HepG2 (cell line): Measurements from ENCODE around the gene SLC44A4. TPM values are rescaled to one million over a fixed set of nuclear protein-coding genes. Genes with fewer than 3 reads are reported as not detected.
A peak's percentile ranks its signal among the peaks of the same experiment; 100 is the strongest.

Experiments
- ATAC-seq: fragments of 200-7000 bp; cut with Tn5 transposase; 3 replicates; pipeline ENCODE4 v1.9.1; 2020; ENCODE audit warnings: mild to moderate bottlenecking, moderate library complexity
- BruUV-seq: library from RNA; stranded (reverse); fragments of 400-500 nt; replicated peaks from 2 replicates; lab custom pipeline; 2021; lab: Mats Ljungman, UMichigan
- CTCF ChIA-PET: fragments of 300-600 bp; formaldehyde crosslinking; extraction: SDS; loops from one replicate; lab custom pipeline; 2021; ENCODE audit warnings: low total read pairs, inconsistent platforms, low intra/inter-chr PET ratio; lab: Yijun Ruan, JAX
- POLR2A ChIA-PET: fragments of 350-600 bp; sonication (Branson Sonifier 250); formaldehyde crosslinking; loops from one replicate; lab custom pipeline; 2020; ENCODE audit warnings: antibody characterized with exemption, inconsistent platforms; lab: Yijun Ruan, JAX
- DNase-seq: peaks from one replicate; pipeline ENCODE4 v3.0.0-alpha.2; 2015; ENCODE audit warnings: low spot score
- FAIRE-seq: peaks from 3 replicates; lab custom pipeline; 2011; peaks lifted over from hg19 to GRCh38; lab: Jason Lieb, UNC
- H2AFZ ChIP-seq: one replicate; pipeline ENCODE4 v1.6.1; 2011; ENCODE audit warnings: low read length, inconsistent platforms
- H3K27ac ChIP-seq: fragments of 300-600 bp; 3 replicates; pipeline ENCODE4 v1.8.0; 2011; ENCODE audit warnings: mixed run types, mild to moderate bottlenecking, mixed read lengths, low read length, inconsistent platforms; ENCODE audit not compliant: insufficient read depth; ENCODE audit errors: extremely low read length
- H3K27me3 ChIP-seq, 2 experiments: fragments of 200-600 bp in 1 of 2; 2 replicates in 1 of 2; 3 replicates in 1 of 2; pipeline versions ENCODE4 v1.6.0 to v1.8.0; 2011; ENCODE audit warnings: low read length in 2 of 2, mild to moderate bottlenecking in 2 of 2, moderate library complexity in 2 of 2, inconsistent platforms in 1 of 2; ENCODE audit not compliant: insufficient read depth in 2 of 2, control insufficient read depth in 1 of 2
- H3K36me3 ChIP-seq, 2 experiments: fragments of 200-600 bp in 1 of 2; replicated peaks in 1 of 2; 2 replicates in 1 of 2; 3 replicates in 1 of 2; pipeline versions ENCODE4 v1.5.1 to v1.8.0; 2011; ENCODE audit warnings: low read length in 2 of 2, inconsistent platforms in 1 of 2; ENCODE audit not compliant: insufficient read depth in 2 of 2, control insufficient read depth in 1 of 2
- H3K4me1 ChIP-seq: 2 replicates; pipeline ENCODE4 v1.5.1; 2012; ENCODE audit warnings: low read length, inconsistent platforms; ENCODE audit not compliant: insufficient read depth
- H3K4me2 ChIP-seq: 2 replicates; pipeline ENCODE4 v1.6.0; 2011; ENCODE audit warnings: low read depth, low read length, inconsistent platforms
- H3K4me3 ChIP-seq, 3 experiments: fragments of 200-600 bp in 1 of 3; sonication (generic), shearing (Covaris generic) in 1 of 3; replicated peaks in 1 of 3; 2 replicates each; pipeline ENCODE4 v1.5.1; 2011 to 2016; ENCODE audit warnings: low read length in 3 of 3, inconsistent platforms in 2 of 3, low read depth in 2 of 3, mild to moderate bottlenecking in 2 of 3, control low read depth in 1 of 3, mixed read lengths in 1 of 3; ENCODE audit not compliant: insufficient read depth in 1 of 3
- H3K79me2 ChIP-seq: one replicate; pipeline ENCODE4 v1.6.1; 2011; ENCODE audit warnings: low read length, inconsistent platforms; ENCODE audit not compliant: insufficient read depth
- H3K9ac ChIP-seq: 2 replicates; pipeline ENCODE4 v1.6.0; 2011; ENCODE audit warnings: mild to moderate bottlenecking, low read depth, low read length, inconsistent platforms; ENCODE audit not compliant: insufficient read depth
- H3K9me3 ChIP-seq: 2 replicates; pipeline ENCODE4 v1.5.1; 2012; ENCODE audit warnings: mild to moderate bottlenecking, low read length
- H4K20me1 ChIP-seq: 2 replicates; pipeline ENCODE4 v1.6.0; 2011; ENCODE audit warnings: inconsistent platforms, mild to moderate bottlenecking, low read length, moderate library complexity; ENCODE audit not compliant: insufficient read depth
- KLF12 ChIP-seq: sonication (generic); formaldehyde crosslinking; IDR thresholded peaks from 2 replicates; pipeline ENCODE4 v1.4.0; 2020; ENCODE audit warnings: missing genetic modification reagents, borderline replicate concordance
- MED13 ChIP-seq: sonication (generic); formaldehyde crosslinking; IDR thresholded peaks from 2 replicates; pipeline ENCODE4 v1.5.0; 2020; ENCODE audit warnings: missing genetic modification reagents
- MTA1 ChIP-seq: sonication (generic); formaldehyde crosslinking; IDR thresholded peaks from 2 replicates; pipeline ENCODE4 v1.4.0; 2020; ENCODE audit warnings: missing genetic modification reagents, mild to moderate bottlenecking, borderline replicate concordance
- MYC ChIP-seq: sonication (generic); formaldehyde crosslinking; IDR thresholded peaks from 2 replicates; pipeline ENCODE4 v1.9.0; 2021; ENCODE audit warnings: missing genetic modification reagents, borderline replicate concordance
- PAX8 ChIP-seq: sonication (generic); formaldehyde crosslinking; IDR thresholded peaks from 2 replicates; pipeline ENCODE4 v1.8.0; 2022; ENCODE audit warnings: mild to moderate bottlenecking, missing genetic modification reagents, borderline replicate concordance
- REST ChIP-seq, 2 experiments: IDR thresholded peaks; 2 replicates each; pipeline ENCODE4 v1.6.1; 2011 to 2012; ENCODE audit warnings: low read length in 2 of 2, borderline replicate concordance in 1 of 2, low read depth in 1 of 2, mild to moderate bottlenecking in 1 of 2, moderate library complexity in 1 of 2
- SP1 ChIP-seq, 2 experiments: fragments of 450-650 bp in 1 of 2; sonication (generic) in 1 of 2; formaldehyde crosslinking in 1 of 2; IDR thresholded peaks; 2 replicates each; pipeline versions ENCODE4 v1.4.0 to v1.6.1; 2016 to 2020; ENCODE audit warnings: missing genetic modification reagents in 1 of 2
- ZNF317 ChIP-seq: sonication (generic); formaldehyde crosslinking; IDR thresholded peaks from 2 replicates; pipeline ENCODE4 v1.5.0; 2020; ENCODE audit warnings: mild to moderate bottlenecking, missing genetic modification reagents
- ZNF550 ChIP-seq: sonication (generic); formaldehyde crosslinking; IDR thresholded peaks from 2 replicates; pipeline ENCODE4 v1.4.0; 2020; ENCODE audit warnings: mild to moderate bottlenecking, missing genetic modification reagents, borderline replicate concordance
- ZNF619 ChIP-seq: sonication (generic); formaldehyde crosslinking; IDR thresholded peaks from 2 replicates; pipeline ENCODE4 v1.4.0; 2020; ENCODE audit warnings: mild to moderate bottlenecking, missing genetic modification reagents
- ZNF646 ChIP-seq: sonication (generic); formaldehyde crosslinking; IDR thresholded peaks from 2 replicates; pipeline ENCODE4 v1.9.0; 2021; ENCODE audit warnings: mild to moderate bottlenecking, missing genetic modification reagents
- ZNF792 ChIP-seq: IDR thresholded peaks from 2 replicates; pipeline ENCODE4 v1.6.1; 2016
- WGBS: methylation state at CpG from one replicate; pipeline ENCODE4 v1.1.6; 2017; ENCODE audit warnings: low lambda C conversion rate; 5-methylcytosine and 5-hydroxymethylcytosine counted together
- in situ Hi-C: cut with HindIII; loops from 2 replicates; pipeline ENCODE4 v1.10.0; 2017; ENCODE audit warnings: low pct_unique_long_range_greater_than_20kb; ENCODE audit not compliant: extremely low pct_ligation_motif_present
- intact Hi-C: fragments of 100-400 bp; cut with micrococcal nuclease; formaldehyde crosslinking; loops from one replicate; pipeline ENCODE4 v1.10.0; 2022; ENCODE audit not compliant: unreplicated experiment
- polyA plus RNA-seq, 8 experiments: library from polyadenylated mRNA; depleted of rRNA in 3 of 8; stranded (reverse) in 7 of 8; unstranded in 1 of 8; fragments of >200 nt; fragmentation: Illumina TruSeq in 4 of 8; extraction: Trizol in 4 of 8; gene quantifications; 2 replicates each; pipeline versions ENCODE4 v1.2.1 to v1.2.3, GENCODE V29; 2011 to 2016; ENCODE audit warnings: low read depth in 4 of 8, missing spikeins in 1 of 8, mixed read lengths in 1 of 8; ENCODE audit not compliant: insufficient read depth in 1 of 8
- total RNA-seq, 5 experiments: library from RNA; depleted of rRNA; stranded (reverse); fragments of >200 nt; fragmentation: Illumina TruSeq; extraction: Trizol; gene quantifications; 2 replicates each; pipeline ENCODE4 v1.2.3, GENCODE V29; 2016; ENCODE audit warnings: low read depth in 1 of 5
- TF ChIP-seq, protein P1 (sequence below): sonication (generic); formaldehyde crosslinking; IDR thresholded peaks from 2 replicates; pipeline ENCODE4 v1.5.1; 2020; ENCODE audit warnings: mild to moderate bottlenecking, missing genetic modification reagents, moderate library complexity

Gene SLC44A4
- total and polyA plus RNA-seq, 2 of the 13 experiments (the other 11 are each of a cell fraction or from before 2014, with no cell fraction given): 3.5 to 5.9 TPM

DNA sequence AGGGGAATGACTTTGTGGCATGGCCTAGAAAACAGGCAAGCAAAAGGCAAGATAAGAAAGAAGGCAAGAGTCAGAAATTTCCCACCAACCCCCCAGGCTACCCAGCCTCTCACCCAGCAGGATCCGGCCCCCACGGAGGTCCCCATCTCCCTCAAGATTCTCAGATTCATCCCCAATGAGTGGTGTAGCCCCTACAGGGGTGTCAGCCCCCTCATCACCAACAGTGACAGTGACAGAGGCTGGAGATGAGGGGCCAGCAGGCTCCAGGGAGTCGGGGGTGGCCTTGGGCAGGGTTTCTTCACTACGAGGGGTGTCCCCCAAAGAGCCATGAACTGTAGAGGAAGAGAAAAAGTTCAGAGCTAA lies 17.7 kb upstream of the SLC44A4 start:
- in situ Hi-C loops (no loop called here), intact Hi-C loops (loop anchor here (2.0 to 5.0 kb wide), 2 partner anchors 32 to 64 kb away; no protein-coding TSS in a partner anchor)
- H4K20me1 ChIP-seq: no peaks in the 10 kb centered on the region
- H3K27me3 ChIP-seq: peaks cover 0 to 7% of the 10 kb centered on the region in 2 experiments; a peak in 1 of 5 replicates
- H3K79me2 ChIP-seq: peaks cover 26% of the 10 kb centered on the region
- ATAC-seq (no peak), FAIRE-seq (no peak), DNase-seq (no peak)
- H3K27ac ChIP-seq: peak overlapping the region; percentile 69
- H3K4me3 ChIP-seq: peak overlapping the region; percentile 89 to 100 (median 96)
- H3K36me3 ChIP-seq: peaks cover 19 to 33% of the 10 kb centered on the region in 2 experiments
- WGBS: 60% methylated on average over 4 of the region's 4 CpGs
- peak overlapping the region; percentile 84 for H3K9ac ChIP-seq
- ChIA-PET POLR2A (interaction anchor here (1.2 to 4.7 kb wide), 6 partner anchors 24 to 75 kb away, joined by 3 to 41 read pairs (median 14); partner anchors contain the start of genes CFB, DXO and NEU1), CTCF (no interaction called here)
- no peaks in the 10 kb centered on the region for H3K9me3 ChIP-seq
- H3K4me1 ChIP-seq: peaks cover 35% of the 10 kb centered on the region
- BruUV-seq: no TSS peak
- peak overlapping the region; percentile 97 for H3K4me2 ChIP-seq
- H2AFZ ChIP-seq: no peak overlapping the region
- TF ChIP-seq REST (IDR thresholded peaks at IDR 0.05; ENCODE audit: borderline replicate concordance in 1 of 2, low read depth in 1 of 2, low read length in 2 of 2) (no peak), MTA1 (CRISPR knock-in tag) (0 out of 2 replicates have a peak, but pooled peaks have one; percentile 1), ZNF792 (no peak), KLF12 (CRISPR knock-in tag) (no peak), ZNF619 (CRISPR knock-in tag) (no peak), ZNF646 (CRISPR knock-in tag) (no peak), ZNF550 (CRISPR knock-in tag) (no peak), ZNF317 (CRISPR knock-in tag) (no peak), MED13 (no peak), MYC (CRISPR knock-in tag) (no peak), SP1 (IDR thresholded peaks at IDR 0.05) (no peak), SP1 (CRISPR knock-in tag; IDR thresholded peaks at IDR 0.05) (no peak), PAX8 (CRISPR knock-in tag) (no peak)
- TF ChIP-seq, protein P1, sequence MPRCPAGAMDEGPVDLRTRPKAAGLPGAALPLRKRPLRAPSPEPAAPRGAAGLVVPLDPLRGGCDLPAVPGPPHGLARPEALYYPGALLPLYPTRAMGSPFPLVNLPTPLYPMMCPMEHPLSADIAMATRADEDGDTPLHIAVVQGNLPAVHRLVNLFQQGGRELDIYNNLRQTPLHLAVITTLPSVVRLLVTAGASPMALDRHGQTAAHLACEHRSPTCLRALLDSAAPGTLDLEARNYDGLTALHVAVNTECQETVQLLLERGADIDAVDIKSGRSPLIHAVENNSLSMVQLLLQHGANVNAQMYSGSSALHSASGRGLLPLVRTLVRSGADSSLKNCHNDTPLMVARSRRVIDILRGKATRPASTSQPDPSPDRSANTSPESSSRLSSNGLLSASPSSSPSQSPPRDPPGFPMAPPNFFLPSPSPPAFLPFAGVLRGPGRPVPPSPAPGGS (CRISPR knock-in tag): 0 out of 2 replicates have a peak, but pooled peaks have one; percentile 52
